Measurements from ENCODE around the gene PLXNA4. TPM values are rescaled to one million over a fixed set of nuclear protein-coding genes. Genes with fewer than 3 reads are reported as not detected.

Gene PLXNA4
- total and polyA plus RNA-seq, 3 experiments from 2014 or later: 0.02 to 0.05 TPM; not detected in 1

- Mint-ChIP-seq H3K4me3 (no peak overlapping the region), H3K27ac (no peak overlapping the region), H3K9me3 (no peaks in the 10 kb centered on the region), H3K4me1 (no peaks in the 10 kb centered on the region), H3K27me3 (peaks cover 0 to 4% of the 10 kb centered on the region in 2 donors), H3K36me3 (no peaks in the 10 kb centered on the region)
- Histone ChIP-seq H3K27me3 (ENCODE audit: insufficient read depth, low read length, poor library complexity, severe bottlenecking) (no peaks in the 10 kb centered on the region), H3K36me3 (ENCODE audit: insufficient read depth, low read length) (no peaks in the 10 kb centered on the region), H3K27ac (ENCODE audit: low read depth, low read length) (no peak overlapping the region), H3K9me3 (ENCODE audit: low read length) (no peaks in the 10 kb centered on the region), H3K4me1 (ENCODE audit: insufficient read depth, low read length) (no peaks in the 10 kb centered on the region), H3K4me3 (ENCODE audit: low read length) (no peak overlapping the region)
- ChIA-PET CTCF (no interaction called here), POLR2A (no interaction called here)
- DNase-seq: no peak
These were observed 362.7 kb downstream of the PLXNA4 start for GRCh38 chr7:132213583-132213982.

- Mint-ChIP-seq H3K27me3 (peaks cover 0 to 7% of the 10 kb centered on the region in 2 donors), H3K4me3 (no peak overlapping the region), H3K36me3 (no peaks in the 10 kb centered on the region), H3K4me1 (no peaks in the 10 kb centered on the region), H3K27ac (no peak overlapping the region), H3K9me3 (no peaks in the 10 kb centered on the region)
- Histone ChIP-seq H3K36me3 (ENCODE audit: insufficient read depth, low read length) (no peaks in the 10 kb centered on the region), H3K4me1 (ENCODE audit: insufficient read depth, low read length) (no peaks in the 10 kb centered on the region), H3K4me3 (ENCODE audit: low read length) (no peak overlapping the region), H3K9me3 (ENCODE audit: low read length) (no peaks in the 10 kb centered on the region), H3K27ac (ENCODE audit: low read depth, low read length) (no peak overlapping the region), H3K27me3 (ENCODE audit: insufficient read depth, low read length, poor library complexity, severe bottlenecking) (no peaks in the 10 kb centered on the region)
- CTCF ChIA-PET: no interaction called here
- POLR2A ChIA-PET: no interaction called here
- DNase-seq: no peak
These were observed 364.3 kb downstream of the PLXNA4 start for GRCh38 chr7:132211971-132212370.

GRCh38 chr7:132210821-132211220, 365.4 kb downstream of the PLXNA4 start:
- H3K27ac ChIP-seq (ENCODE audit: low read depth, low read length): no peak overlapping the region
- H3K9me3 ChIP-seq (ENCODE audit: low read length): no peaks in the 10 kb centered on the region
- POLR2A ChIA-PET: no interaction called here
- Mint-ChIP-seq H3K36me3 (no peaks in the 10 kb centered on the region), H3K9me3 (no peaks in the 10 kb centered on the region), H3K4me3 (no peak overlapping the region), H3K27me3 (peaks cover 0 to 7% of the 10 kb centered on the region in 2 donors), H3K27ac (no peak overlapping the region), H3K4me1 (no peaks in the 10 kb centered on the region)
- H3K36me3 ChIP-seq (ENCODE audit: insufficient read depth, low read length): no peaks in the 10 kb centered on the region
- CTCF ChIA-PET: no interaction called here
- H3K4me3 ChIP-seq (ENCODE audit: low read length): no peak overlapping the region
- DNase-seq: no peak
- no peaks in the 10 kb centered on the region for H3K27me3 ChIP-seq (ENCODE audit: insufficient read depth, low read length, poor library complexity, severe bottlenecking)
- H3K4me1 ChIP-seq (ENCODE audit: insufficient read depth, low read length): no peaks in the 10 kb centered on the region

- CTCF ChIA-PET: no interaction called here
These were observed 368.5 kb downstream of the PLXNA4 start for GRCh38 chr7:132207782-132208181.

GRCh38 chr7:132207211-132207610, 369.1 kb downstream of the PLXNA4 start:
- Mint-ChIP-seq H3K9me3 (no peaks in the 10 kb centered on the region), H3K27me3 (peaks cover 0 to 3% of the 10 kb centered on the region in 2 donors), H3K4me3 (no peak overlapping the region), H3K4me1 (no peaks in the 10 kb centered on the region), H3K27ac (no peak overlapping the region), H3K36me3 (no peaks in the 10 kb centered on the region)
- no peaks in the 10 kb centered on the region for H3K9me3 ChIP-seq (ENCODE audit: low read length)
- H3K27ac ChIP-seq (ENCODE audit: low read depth, low read length): no peak overlapping the region
- POLR2A ChIA-PET: no interaction called here
- no peak overlapping the region for H3K4me3 ChIP-seq (ENCODE audit: low read length)
- DNase-seq: no peak
- no peaks in the 10 kb centered on the region for H3K36me3 ChIP-seq (ENCODE audit: insufficient read depth, low read length)
- no peaks in the 10 kb centered on the region for H3K27me3 ChIP-seq (ENCODE audit: insufficient read depth, low read length, poor library complexity, severe bottlenecking)
- CTCF ChIA-PET: no interaction called here
- no peaks in the 10 kb centered on the region for H3K4me1 ChIP-seq (ENCODE audit: insufficient read depth, low read length)

More at GRCh38 chr7:132207782-132208181, 368.5 kb downstream of the PLXNA4 start:
- DNase-seq: no peak
- Mint-ChIP-seq H3K27me3 (peaks cover 0 to 3% of the 10 kb centered on the region in 2 donors), H3K9me3 (no peaks in the 10 kb centered on the region), H3K36me3 (no peaks in the 10 kb centered on the region), H3K4me3 (no peak overlapping the region), H3K4me1 (no peaks in the 10 kb centered on the region), H3K27ac (no peak overlapping the region)
- Histone ChIP-seq H3K36me3 (ENCODE audit: insufficient read depth, low read length) (no peaks in the 10 kb centered on the region), H3K9me3 (ENCODE audit: low read length) (no peaks in the 10 kb centered on the region), H3K4me3 (ENCODE audit: low read length) (no peak overlapping the region), H3K27me3 (ENCODE audit: insufficient read depth, low read length, poor library complexity, severe bottlenecking) (no peaks in the 10 kb centered on the region), H3K4me1 (ENCODE audit: insufficient read depth, low read length) (no peaks in the 10 kb centered on the region), H3K27ac (ENCODE audit: low read depth, low read length) (no peak overlapping the region)
- POLR2A ChIA-PET: no interaction called here

GRCh38 chr7:132206594-132206993, 369.7 kb downstream of the PLXNA4 start:
- ChIA-PET POLR2A (no interaction called here), CTCF (no interaction called here)
- Mint-ChIP-seq H3K27ac (no peak overlapping the region), H3K9me3 (no peaks in the 10 kb centered on the region), H3K27me3 (peaks cover 0 to 3% of the 10 kb centered on the region in 2 donors), H3K4me1 (no peaks in the 10 kb centered on the region), H3K36me3 (no peaks in the 10 kb centered on the region), H3K4me3 (no peak overlapping the region)
- Histone ChIP-seq H3K27ac (ENCODE audit: low read depth, low read length) (no peak overlapping the region), H3K27me3 (ENCODE audit: insufficient read depth, low read length, poor library complexity, severe bottlenecking) (no peaks in the 10 kb centered on the region), H3K4me3 (ENCODE audit: low read length) (no peak overlapping the region), H3K36me3 (ENCODE audit: insufficient read depth, low read length) (no peaks in the 10 kb centered on the region), H3K4me1 (ENCODE audit: insufficient read depth, low read length) (no peaks in the 10 kb centered on the region), H3K9me3 (ENCODE audit: low read length) (no peaks in the 10 kb centered on the region)
- DNase-seq: no peak

GRCh38 chr7:132205509-132205908, 370.8 kb downstream of the PLXNA4 start:
- CTCF ChIA-PET: no interaction called here
- Histone ChIP-seq H3K9me3 (ENCODE audit: low read length) (no peaks in the 10 kb centered on the region), H3K27ac (ENCODE audit: low read depth, low read length) (no peak overlapping the region), H3K4me1 (ENCODE audit: insufficient read depth, low read length) (no peaks in the 10 kb centered on the region), H3K4me3 (ENCODE audit: low read length) (no peak overlapping the region), H3K36me3 (ENCODE audit: insufficient read depth, low read length) (no peaks in the 10 kb centered on the region), H3K27me3 (ENCODE audit: insufficient read depth, low read length, poor library complexity, severe bottlenecking) (no peaks in the 10 kb centered on the region)
- Mint-ChIP-seq H3K9me3 (no peaks in the 10 kb centered on the region), H3K4me1 (no peaks in the 10 kb centered on the region), H3K4me3 (no peak overlapping the region), H3K27ac (no peak overlapping the region), H3K27me3 (peaks cover 0 to 5% of the 10 kb centered on the region in 2 donors), H3K36me3 (no peaks in the 10 kb centered on the region)
- no peak for DNase-seq
- POLR2A ChIA-PET: no interaction called here

GRCh38 chr7:132203021-132203420, 373.2 kb downstream of the PLXNA4 start:
- no peak overlapping the region for H3K4me3 ChIP-seq (ENCODE audit: low read length)
- H3K4me1 ChIP-seq (ENCODE audit: insufficient read depth, low read length): no peaks in the 10 kb centered on the region
- H3K9me3 Mint-ChIP-seq: no peaks in the 10 kb centered on the region
- H3K36me3 Mint-ChIP-seq: no peaks in the 10 kb centered on the region
- no peak overlapping the region for H3K27ac Mint-ChIP-seq
- no peaks in the 10 kb centered on the region for H3K27me3 ChIP-seq (ENCODE audit: insufficient read depth, low read length, poor library complexity, severe bottlenecking)
- H3K4me1 Mint-ChIP-seq: no peaks in the 10 kb centered on the region
- ChIA-PET CTCF (no interaction called here), POLR2A (no interaction called here)
- H3K36me3 ChIP-seq (ENCODE audit: insufficient read depth, low read length): no peaks in the 10 kb centered on the region
- H3K4me3 Mint-ChIP-seq: no peak overlapping the region
- no peak for DNase-seq
- H3K27me3 Mint-ChIP-seq: peaks cover 0 to 5% of the 10 kb centered on the region in 2 donors
- no peak overlapping the region for H3K27ac ChIP-seq (ENCODE audit: low read depth, low read length)
- no peaks in the 10 kb centered on the region for H3K9me3 ChIP-seq (ENCODE audit: low read length)

- H3K4me1 ChIP-seq (ENCODE audit: insufficient read depth, low read length): no peaks in the 10 kb centered on the region
- DNase-seq: no peak
- H3K9me3 ChIP-seq (ENCODE audit: low read length): no peaks in the 10 kb centered on the region
- Mint-ChIP-seq H3K36me3 (no peaks in the 10 kb centered on the region), H3K4me3 (no peak overlapping the region), H3K9me3 (no peaks in the 10 kb centered on the region), H3K27me3 (peaks cover 0 to 3% of the 10 kb centered on the region in 2 donors), H3K4me1 (no peaks in the 10 kb centered on the region), H3K27ac (no peak overlapping the region)
- no peak overlapping the region for H3K4me3 ChIP-seq (ENCODE audit: low read length)
- no peaks in the 10 kb centered on the region for H3K27me3 ChIP-seq (ENCODE audit: insufficient read depth, low read length, poor library complexity, severe bottlenecking)
- no peak overlapping the region for H3K27ac ChIP-seq (ENCODE audit: low read depth, low read length)
- no peaks in the 10 kb centered on the region for H3K36me3 ChIP-seq (ENCODE audit: insufficient read depth, low read length)
- ChIA-PET CTCF (no interaction called here), POLR2A (no interaction called here)
These were observed 373.7 kb downstream of the PLXNA4 start for GRCh38 chr7:132202541-132202940.

Measured in CD8-positive, alpha-beta memory T cell (primary cell).